ENCODE measurements around the gene TM9SF4.
"Not testable (repeated sequence)": the region's sequence is repeated elsewhere in the genome, so short reads cannot be mapped to it uniquely, and the experiment has no call there.

Gene TM9SF4

GRCh38 chr20:32192698-32193097 is 83.2 kb downstream of the TM9SF4 start:
- DNase-seq = no peak

- DNase-seq = not testable (repeated sequence)
These were observed 83.8 kb downstream of the TM9SF4 start for GRCh38 chr20:32193336-32193735.

GRCh38 chr20:32193996-32194395 is 84.5 kb downstream of the TM9SF4 start:
- no peak for DNase-seq

GRCh38 chr20:32195581-32195980 is 86.1 kb downstream of the TM9SF4 start:
- no peak for DNase-seq

- DNase-seq = not testable (repeated sequence)
These were observed 87.1 kb downstream of the TM9SF4 start for GRCh38 chr20:32196613-32197012.

- DNase-seq = not testable (repeated sequence)
These were observed 87.6 kb downstream of the TM9SF4 start for GRCh38 chr20:32197136-32197535.

- DNase-seq = no peak
These were observed 89.5 kb downstream of the TM9SF4 start for GRCh38 chr20:32199006-32199405.

- peak; percentile 12 for DNase-seq
These were observed 91.9 kb downstream of the TM9SF4 start for GRCh38 chr20:32201296-32201976.

GRCh38 chr20:32201977-32202363 is 92.5 kb downstream of the TM9SF4 start:
- DNase-seq = no peak

GRCh38 chr20:32203356-32204204 is 94.1 kb downstream of the TM9SF4 start:
- no peak for DNase-seq

GRCh38 chr20:32204205-32205109 is 94.9 kb downstream of the TM9SF4 start:
- no peak for DNase-seq

GRCh38 chr20:32205110-32205842 is 95.8 kb downstream of the TM9SF4 start:
- no peak for DNase-seq

GRCh38 chr20:32205843-32206759 is 96.6 kb downstream of the TM9SF4 start:
- no peak for DNase-seq

GRCh38 chr20:32206760-32207625 is 97.5 kb downstream of the TM9SF4 start:
- no peak for DNase-seq

GRCh38 chr20:32207626-32208498 is 98.3 kb downstream of the TM9SF4 start, which contains the start of the genes PLAGL2 and POFUT1:
Gene PLAGL2 (minus strand): TSS chr20:32207743. CDS start chr20:32202178, 5,565 bp downstream.
Gene POFUT1 (plus strand): TSS chr20:32207880. CDS start chr20:32207942, 62 bp downstream.
- peak; percentile 81 for DNase-seq

- no peak for DNase-seq
These were observed 99.1 kb downstream of the TM9SF4 start for GRCh38 chr20:32208499-32209154.

- no peak for DNase-seq
These were observed 100.5 kb downstream of the TM9SF4 start for GRCh38 chr20:32209850-32210605.

- DNase-seq = no peak
These were observed 104.4 kb downstream of the TM9SF4 start for GRCh38 chr20:32213870-32214269.

Measured in NCI-H226 (cell line).